ENCODE measurements around the gene ACSM6. TPM values are rescaled to one million over a fixed set of nuclear protein-coding genes. Genes with fewer than 3 reads are reported as not detected.

The ACSM6 gene
- total RNA-seq, 2 experiments from 2014 or later: not detected

DNA sequence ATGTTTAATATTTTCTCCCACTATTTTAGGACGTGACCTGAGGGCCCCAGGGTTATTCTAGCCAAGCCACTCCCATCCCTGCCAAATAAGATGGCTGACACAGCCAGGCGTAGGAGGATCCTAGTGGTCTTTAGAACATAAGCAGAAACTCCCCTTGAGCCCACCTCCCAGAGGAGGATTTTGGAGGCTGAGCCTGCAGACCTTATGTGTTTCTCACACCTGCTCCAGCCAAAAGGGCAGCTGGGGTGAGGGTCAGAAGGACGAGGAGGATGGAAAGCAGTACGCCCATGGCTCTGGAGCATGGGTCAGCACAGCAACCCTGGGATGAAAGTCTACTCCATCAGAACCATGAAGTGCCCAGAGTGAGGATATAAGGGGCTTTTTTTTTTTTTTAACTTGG, 56.8 kb downstream of the ACSM6 start:
- Histone ChIP-seq H3K4me2 (ENCODE audit: low read length) (no peak overlapping the region), H3K4me3 (ENCODE audit: low read depth, low read length, poor library complexity, severe bottlenecking) (no peak overlapping the region), H3K9me2 (ENCODE audit: insufficient read depth, low read length) (no peaks in the 10 kb centered on the region), H4K20me1 (ENCODE audit: insufficient read depth, low read length) (no peaks in the 10 kb centered on the region), H3K9me3 (ENCODE audit: low read length) (no peaks in the 10 kb centered on the region), H3K4me1 (ENCODE audit: insufficient read depth, low read length, poor library complexity, severe bottlenecking) (peaks cover 25% of the 10 kb centered on the region), H3K36me3 (ENCODE audit: insufficient read depth, low read length) (no peaks in the 10 kb centered on the region), H2AFZ (ENCODE audit: low read length) (no peak overlapping the region), H3K27ac (ENCODE audit: low read depth, low read length, poor library complexity, severe bottlenecking) (no peak overlapping the region), H3K79me2 (ENCODE audit: insufficient read depth, low read depth, low read length) (no peaks in the 10 kb centered on the region)
- no peak for DNase-seq (ENCODE audit: low spot score)
- ChIA-PET CTCF (ENCODE audit: unreplicated experiment) (interaction anchor here (0.6 kb wide), 1 partner anchor 108 kb away, joined by 3 read pairs; no protein-coding TSS in a partner anchor), POLR2A (no interaction called here)
- intact Hi-C loops (cut with micrococcal nuclease; ENCODE audit: unreplicated experiment): no loop called here
- TF ChIP-seq EZH2phosphoT487 (IDR thresholded peaks at IDR 0.05; ENCODE audit: borderline replicate concordance, low read depth, low read length): no peak
- TF ChIP-seq, protein P1, sequence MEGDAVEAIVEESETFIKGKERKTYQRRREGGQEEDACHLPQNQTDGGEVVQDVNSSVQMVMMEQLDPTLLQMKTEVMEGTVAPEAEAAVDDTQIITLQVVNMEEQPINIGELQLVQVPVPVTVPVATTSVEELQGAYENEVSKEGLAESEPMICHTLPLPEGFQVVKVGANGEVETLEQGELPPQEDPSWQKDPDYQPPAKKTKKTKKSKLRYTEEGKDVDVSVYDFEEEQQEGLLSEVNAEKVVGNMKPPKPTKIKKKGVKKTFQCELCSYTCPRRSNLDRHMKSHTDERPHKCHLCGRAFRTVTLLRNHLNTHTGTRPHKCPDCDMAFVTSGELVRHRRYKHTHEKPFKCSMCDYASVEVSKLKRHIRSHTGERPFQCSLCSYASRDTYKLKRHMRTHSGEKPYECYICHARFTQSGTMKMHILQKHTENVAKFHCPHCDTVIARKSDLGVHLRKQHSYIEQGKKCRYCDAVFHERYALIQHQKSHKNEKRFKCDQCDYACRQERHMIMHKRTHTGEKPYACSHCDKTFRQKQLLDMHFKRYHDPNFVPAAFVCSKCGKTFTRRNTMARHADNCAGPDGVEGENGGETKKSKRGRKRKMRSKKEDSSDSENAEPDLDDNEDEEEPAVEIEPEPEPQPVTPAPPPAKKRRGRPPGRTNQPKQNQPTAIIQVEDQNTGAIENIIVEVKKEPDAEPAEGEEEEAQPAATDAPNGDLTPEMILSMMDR (conservative IDR thresholded peaks at IDR 0.05; ENCODE audit: low read length): no peak
- no TSS peak for BruUV-seq (replicated peaks)

DNA sequence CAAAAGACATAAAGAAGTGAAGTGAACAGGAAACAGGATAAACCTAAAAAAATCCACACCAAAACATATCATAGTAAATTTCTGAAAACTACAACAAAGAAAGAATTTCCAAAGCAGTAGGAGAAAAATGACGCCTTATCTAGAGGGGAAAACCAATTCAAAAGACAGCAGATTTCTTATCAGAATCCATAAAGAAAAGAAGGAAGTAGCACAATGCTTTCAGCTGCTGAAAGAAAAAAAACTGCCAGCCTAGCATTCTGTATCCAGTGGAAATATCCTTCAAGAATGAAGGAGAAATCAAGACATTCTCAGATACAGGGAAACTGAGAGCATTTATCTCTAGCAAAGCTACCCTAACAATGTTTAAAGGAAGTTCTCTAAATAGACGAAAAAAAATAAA, 59.0 kb downstream of the ACSM6 start:
- H3K4me1 ChIP-seq (ENCODE audit: insufficient read depth, low read length, poor library complexity, severe bottlenecking): peaks cover 9% of the 10 kb centered on the region
- H3K9me3 ChIP-seq (ENCODE audit: low read length): peaks cover 8% of the 10 kb centered on the region; the same call in 1 of the 2 replicates
- intact Hi-C loops (cut with micrococcal nuclease; ENCODE audit: unreplicated experiment): no loop called here
- H3K36me3 ChIP-seq (ENCODE audit: insufficient read depth, low read length): peaks cover 12% of the 10 kb centered on the region
- no TSS peak for BruUV-seq (replicated peaks)
- TF ChIP-seq, protein P1 (conservative IDR thresholded peaks at IDR 0.05; ENCODE audit: low read length): no peak
- no peak for TF ChIP-seq EZH2phosphoT487 (IDR thresholded peaks at IDR 0.05; ENCODE audit: borderline replicate concordance, low read depth, low read length)
- ChIA-PET POLR2A (interaction anchor here (0.6 kb wide), 1 partner anchor 107 kb away, joined by 3 read pairs; no protein-coding TSS in a partner anchor), CTCF (ENCODE audit: unreplicated experiment) (no interaction called here)
- no peak for DNase-seq (ENCODE audit: low spot score)
- no peak overlapping the region for H3K4me3 ChIP-seq (ENCODE audit: low read depth, low read length, poor library complexity, severe bottlenecking)
- H3K9me2 ChIP-seq (ENCODE audit: insufficient read depth, low read length): no peaks in the 10 kb centered on the region
- H3K27ac ChIP-seq (ENCODE audit: low read depth, low read length, poor library complexity, severe bottlenecking): no peak overlapping the region
- no peak overlapping the region for H3K4me2 ChIP-seq (ENCODE audit: low read length)
- H4K20me1 ChIP-seq (ENCODE audit: insufficient read depth, low read length): no peaks in the 10 kb centered on the region
- H3K79me2 ChIP-seq (ENCODE audit: insufficient read depth, low read depth, low read length): no peaks in the 10 kb centered on the region
- no peak overlapping the region for H2AFZ ChIP-seq (ENCODE audit: low read length)

DNA sequence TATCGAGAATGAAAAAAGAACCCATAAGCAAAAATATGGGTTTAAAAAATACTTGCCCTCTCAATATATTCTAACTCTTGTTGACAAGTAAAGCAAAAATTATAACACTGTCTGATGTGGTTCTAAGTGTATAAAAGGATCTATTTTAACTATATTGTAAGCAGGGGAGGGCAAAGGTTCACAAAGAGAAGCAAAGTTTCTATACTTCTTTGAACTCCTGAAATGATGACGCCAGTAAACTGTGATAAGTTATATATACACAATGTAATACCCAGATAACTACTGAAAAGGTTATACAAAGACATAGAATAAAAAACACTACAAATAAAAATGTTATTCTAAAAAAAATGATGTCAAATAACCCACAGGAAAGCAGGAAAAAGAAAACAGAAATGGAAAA, 59.6 kb downstream of the ACSM6 start:
- intact Hi-C loops (cut with micrococcal nuclease; ENCODE audit: unreplicated experiment): no loop called here
- peaks cover 14% of the 10 kb centered on the region for H3K36me3 ChIP-seq (ENCODE audit: insufficient read depth, low read length)
- DNase-seq (ENCODE audit: low spot score): no peak
- no peak overlapping the region for H3K4me2 ChIP-seq (ENCODE audit: low read length)
- peaks cover 9% of the 10 kb centered on the region for H3K4me1 ChIP-seq (ENCODE audit: insufficient read depth, low read length, poor library complexity, severe bottlenecking)
- no TSS peak for BruUV-seq (replicated peaks)
- H2AFZ ChIP-seq (ENCODE audit: low read length): no peak overlapping the region
- POLR2A ChIA-PET: no interaction called here
- H3K9me2 ChIP-seq (ENCODE audit: insufficient read depth, low read length): no peaks in the 10 kb centered on the region
- no peak overlapping the region for H3K4me3 ChIP-seq (ENCODE audit: low read depth, low read length, poor library complexity, severe bottlenecking)
- no peaks in the 10 kb centered on the region for H4K20me1 ChIP-seq (ENCODE audit: insufficient read depth, low read length)
- no peak overlapping the region for H3K27ac ChIP-seq (ENCODE audit: low read depth, low read length, poor library complexity, severe bottlenecking)
- CTCF ChIA-PET (ENCODE audit: unreplicated experiment): no interaction called here
- H3K79me2 ChIP-seq (ENCODE audit: insufficient read depth, low read depth, low read length): no peaks in the 10 kb centered on the region
- TF ChIP-seq EZH2phosphoT487 (IDR thresholded peaks at IDR 0.05; ENCODE audit: borderline replicate concordance, low read depth, low read length): no peak
- TF ChIP-seq, protein P1 (conservative IDR thresholded peaks at IDR 0.05; ENCODE audit: low read length): no peak
- H3K9me3 ChIP-seq (ENCODE audit: low read length): peaks cover 9% of the 10 kb centered on the region; the same call in 1 of the 2 replicates

Data from OCI-LY7 (cell line).